HG02763 (cell line): ENCODE measurements around the gene ZNF688.
"Not testable (repeated sequence)": the region's sequence is repeated elsewhere in the genome, so short reads cannot be mapped to it uniquely, and the experiment has no call there.

Experiments used
- ATAC-seq: cut with Tn5 transposase; IDR thresholded peaks from one replicate; pipeline ENCODE4 v1.9.1; 2021; ENCODE audit warnings: mild to moderate bottlenecking, moderate library complexity; ENCODE audit not compliant: unreplicated experiment

The ZNF688 gene

GRCh38 chr16:30557957-30558788, 13.3 kb downstream of the ZNF688 start, which contains the start of gene ZNF764:
ZNF764 (minus strand) TSS chr16:30558374; CDS start chr16:30558182, 192 bp downstream.
- peak; percentile 89 for ATAC-seq

- peak; percentile 4 for ATAC-seq
These were observed 13.9 kb downstream of the ZNF688 start for GRCh38 chr16:30557707-30557956.

GRCh38 chr16:30556125-30556473, 15.4 kb downstream of the ZNF688 start:
- ATAC-seq: no peak

- no peak for ATAC-seq
These were observed 16.0 kb downstream of the ZNF688 start for GRCh38 chr16:30555315-30556124.

- no peak for ATAC-seq
These were observed 16.8 kb downstream of the ZNF688 start for GRCh38 chr16:30554557-30555314.

- no peak for ATAC-seq
These were observed 18.1 kb downstream of the ZNF688 start for GRCh38 chr16:30553393-30553899.

- no peak for ATAC-seq
These were observed 18.6 kb downstream of the ZNF688 start for GRCh38 chr16:30552956-30553355.

- ATAC-seq: no peak
These were observed 19.7 kb downstream of the ZNF688 start for GRCh38 chr16:30551781-30552180.

GRCh38 chr16:30548416-30549253, 22.9 kb downstream of the ZNF688 start:
- no peak for ATAC-seq

- no peak for ATAC-seq
These were observed 25.4 kb downstream of the ZNF688 start for GRCh38 chr16:30546115-30546514.

GRCh38 chr16:30543067-30543466, 28.4 kb downstream of the ZNF688 start:
- ATAC-seq: no peak

GRCh38 chr16:30541502-30542329, 29.8 kb downstream of the ZNF688 start:
- no peak for ATAC-seq

GRCh38 chr16:30540916-30541464, 30.5 kb downstream of the ZNF688 start:
- not testable (repeated sequence) for ATAC-seq

GRCh38 chr16:30539986-30540526, 31.5 kb downstream of the ZNF688 start:
- not testable (repeated sequence) for ATAC-seq

GRCh38 chr16:30539000-30539964, 32.2 kb downstream of the ZNF688 start:
- no peak for ATAC-seq

- ATAC-seq: not testable (repeated sequence)
These were observed 35.0 kb downstream of the ZNF688 start for GRCh38 chr16:30536391-30537024.

- no peak for ATAC-seq
These were observed 35.7 kb downstream of the ZNF688 start for GRCh38 chr16:30535777-30536190.
